Mucosa of descending colon (tissue), 3 donors: ENCODE results near the gene MRPL34. TPM values are rescaled to one million over a fixed set of nuclear protein-coding genes. Genes with fewer than 3 reads are reported as not detected.

Source experiments
- ATAC-seq: fragments of 200-7000 bp; cut with Tn5 transposase; one replicate; pipeline ENCODE4 v1.9.1; 2020; ENCODE audit warnings: mild to moderate bottlenecking, moderate library complexity
- DNase-seq, 3 donors: peaks; one replicate each; pipeline ENCODE4 v3.0.0-alpha.2; 2020
- H3K36me3 ChIP-seq: fragments of 200-600 bp; one replicate; pipeline ENCODE4 v1.8.0; 2021; ENCODE audit warnings: low read depth, mild to moderate bottlenecking
- H3K4me1 ChIP-seq: fragments of 200-600 bp; one replicate; pipeline ENCODE4 v1.8.0; 2021; ENCODE audit warnings: low read depth, mild to moderate bottlenecking
- H3K4me3 ChIP-seq: fragments of 200-600 bp; one replicate; pipeline ENCODE4 v1.8.0; 2021; ENCODE audit warnings: mild to moderate bottlenecking
- H3K9me3 ChIP-seq: fragments of 200-600 bp; one replicate; pipeline ENCODE4 v1.8.0; 2021; ENCODE audit warnings: mild to moderate bottlenecking
- CTCF ChIP-seq: fragments of 200-600 bp; IDR thresholded peaks from one replicate; pipeline ENCODE4 v1.8.0; 2022; ENCODE audit warnings: antibody characterized with exemption, mild to moderate bottlenecking
- intact Hi-C, 2 donors: fragments of 100-400 bp; cut with DNase I in 1 of 2; cut with micrococcal nuclease in 1 of 2; formaldehyde crosslinking; loops; one replicate each; pipeline versions ENCODE4 v1.11.0 to v1.11.1; 2022; cut with DNase I, micrococcal nuclease
- total RNA-seq, 3 donors: library from RNA; stranded (reverse); fragmentation: NEBNext Ultra II Directional in 2 of 3; extraction: Animal tissue kit (Norgen Biotek cat#: 25700) in 2 of 3; gene quantifications; one replicate each; pipeline versions ENCODE4 v1.2.1 to v1.2.4, GENCODE V29; 2021 to 2023
- donor health status: DM: no; HTN: no; CAD: no; lungs with moderate emphysema.
- donor health status: DM: no; HTN: no; CAD: no.
- donor health status: DM: no; HTN: yes; CAD: no.

MRPL34 gene
- total RNA-seq, 3 donors from 2014 or later = 124 to 148 (median 145) TPM

DNA sequence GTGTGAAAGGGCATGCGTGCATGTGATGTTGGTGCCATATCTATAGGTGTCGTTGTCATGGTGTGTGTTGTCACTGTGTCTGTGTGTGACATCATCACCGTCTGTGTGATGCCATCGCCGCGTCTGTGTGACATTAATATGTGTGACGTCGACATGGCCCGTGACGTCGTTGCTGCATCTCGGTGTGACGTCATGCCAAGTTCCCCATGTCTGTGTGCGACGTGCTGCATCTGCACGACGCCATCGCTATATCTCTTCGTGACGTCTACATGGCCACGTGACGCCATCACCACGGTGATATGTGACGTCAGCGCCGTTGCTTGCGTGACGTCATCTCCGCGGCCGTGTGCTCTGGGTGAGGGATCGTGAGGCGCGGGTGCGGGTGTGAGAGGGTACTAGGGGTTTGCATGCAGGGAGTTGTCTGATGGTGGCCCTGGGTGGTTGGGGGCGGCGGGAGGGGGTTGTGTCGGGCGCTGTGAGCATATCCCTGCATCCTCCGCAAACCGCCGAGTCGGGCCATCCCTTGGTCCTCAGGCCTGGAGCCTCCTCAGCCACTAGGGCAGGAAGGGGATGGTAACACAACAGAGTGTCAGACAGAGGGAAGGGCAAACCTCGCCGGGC lies 46.3 kb downstream of the MRPL34 start:
- Histone ChIP-seq H3K36me3 (no peaks in the 10 kb centered on the region), H3K4me1 (no peaks in the 10 kb centered on the region), H3K4me3 (no peak overlapping the region), H3K9me3 (no peaks in the 10 kb centered on the region)
- intact Hi-C loops = no loop called here
- DNase-seq (no peak), ATAC-seq (no peak)
- TF ChIP-seq CTCF = no peak

GRCh38 chr19:17352608-17353280 lies 47.1 kb downstream of the MRPL34 start:
- intact Hi-C loops = no loop called here
- no peak for TF ChIP-seq CTCF
- DNase-seq (no peak), ATAC-seq (no peak)
- Histone ChIP-seq H3K9me3 (no peaks in the 10 kb centered on the region), H3K36me3 (no peaks in the 10 kb centered on the region), H3K4me1 (no peaks in the 10 kb centered on the region), H3K4me3 (no peak overlapping the region)

- H3K36me3 ChIP-seq = no peaks in the 10 kb centered on the region
- H3K9me3 ChIP-seq = no peaks in the 10 kb centered on the region
- DNase-seq = no peak
- H3K4me1 ChIP-seq = no peaks in the 10 kb centered on the region
- ATAC-seq = no peak
- intact Hi-C loops = no loop called here
- no peak overlapping the region for H3K4me3 ChIP-seq
- no peak for TF ChIP-seq CTCF
Observed at GRCh38 chr19:17353386-17353785, 47.7 kb downstream of the MRPL34 start.

Other genes with a start within 250 kb of the MRPL34 start
- gene HAUS8, start 230.4 kb upstream of the MRPL34 start, total RNA-seq = 10 to 100 TPM; 12.2 to 16.6 (median 13.6) TPM
- 10 to 100 TPM; 73.7 to 91.8 (median 90.8) TPM for gene MYO9B, start 230.1 kb upstream of the MRPL34 start, total RNA-seq
- gene USE1, start 90.5 kb upstream of the MRPL34 start, total RNA-seq = 10 to 100 TPM; 17.4 to 31.2 (median 28.0) TPM
- 100 to 1,000 TPM in 1 of 3 donors, 10 to 100 TPM in 2; 38.1 to 105 (median 58.4) TPM for gene OCEL1, start 79.6 kb upstream of the MRPL34 start, total RNA-seq
- gene NR2F6, start 60.0 kb upstream of the MRPL34 start, total RNA-seq = 100 to 1,000 TPM; 103 to 157 (median 140) TPM
- 1 to 10 TPM in 2 of 3 donors, under 1 TPM in 1; 0.52 to 2.6 (median 2.2) TPM for gene USHBP1, start 41.1 kb upstream of the MRPL34 start, total RNA-seq
- 10 to 100 TPM; 64.6 to 80.3 (median 76.2) TPM for gene BABAM1, start 38.4 kb upstream of the MRPL34 start, total RNA-seq
- 1 to 10 TPM in 1 of 3 donors, under 1 TPM in 2; 0.23 to 1.9 (median 0.80) TPM for gene ANKLE1, start 24.0 kb upstream of the MRPL34 start, total RNA-seq
- 10 to 100 TPM in 1 of 3 donors, 1 to 10 TPM in 2; 3.0 to 18.0 (median 4.5) TPM for gene ABHD8, start 2.4 kb upstream of the MRPL34 start, total RNA-seq
- gene DDA1, start 3.7 kb downstream of the MRPL34 start, total RNA-seq = 10 to 100 TPM; 38.3 to 51.4 (median 48.3) TPM
- 1 to 10 TPM; 7.1 to 9.4 (median 8.6) TPM for gene ANO8, start 29.0 kb downstream of the MRPL34 start, total RNA-seq
- 10 to 100 TPM; 16.1 to 24.3 (median 16.8) TPM for gene GTPBP3, start 31.7 kb downstream of the MRPL34 start, total RNA-seq
- gene PLVAP, start 71.5 kb downstream of the MRPL34 start, total RNA-seq = 10 to 100 TPM; 22.2 to 42.2 (median 32.8) TPM
- gene CCDC194, start 88.3 kb downstream of the MRPL34 start, total RNA-seq = under 1 TPM in 2 of 3 donors, not detected in 1; 0.53 to 0.54 TPM
- gene BST2, start 99.8 kb downstream of the MRPL34 start, total RNA-seq = 10 to 100 TPM in 2 of 3 donors, 1 to 10 TPM in 1; 9.7 to 72.6 (median 28.2) TPM
- gene MVB12A, start 114.2 kb downstream of the MRPL34 start, total RNA-seq = 10 to 100 TPM; 42.7 to 53.3 (median 52.1) TPM
- gene TMEM221, start 142.8 kb downstream of the MRPL34 start, total RNA-seq = under 1 TPM in 2 of 3 donors, not detected in 1; 0.34 to 0.51 TPM
- gene NXNL1, start 155.1 kb downstream of the MRPL34 start, total RNA-seq = not detected
- 10 to 100 TPM in 1 of 3 donors, 1 to 10 TPM in 2; 5.7 to 17.2 (median 6.2) TPM for gene SLC27A1, start 164.7 kb downstream of the MRPL34 start, total RNA-seq
- gene PGLS, start 205.8 kb downstream of the MRPL34 start, total RNA-seq = 100 to 1,000 TPM in 1 of 3 donors, 10 to 100 TPM in 2; 62.3 to 103 (median 77.7) TPM
- gene COLGALT1, start 249.8 kb downstream of the MRPL34 start, total RNA-seq = 10 to 100 TPM; 50.1 to 71.0 (median 50.8) TPM